HG02943 (cell line): Measurements from ENCODE around the gene PSMC3IP.
"Not testable (repeated sequence)": the region's sequence is repeated elsewhere in the genome, so short reads cannot be mapped to it uniquely, and the experiment has no call there.

Experiments used
- ATAC-seq: cut with Tn5 transposase; IDR thresholded peaks from one replicate; pipeline ENCODE4 v1.9.1; 2021; ENCODE audit warnings: mild to moderate bottlenecking, low read depth, moderate library complexity; ENCODE audit not compliant: unreplicated experiment

Gene PSMC3IP

DNA sequence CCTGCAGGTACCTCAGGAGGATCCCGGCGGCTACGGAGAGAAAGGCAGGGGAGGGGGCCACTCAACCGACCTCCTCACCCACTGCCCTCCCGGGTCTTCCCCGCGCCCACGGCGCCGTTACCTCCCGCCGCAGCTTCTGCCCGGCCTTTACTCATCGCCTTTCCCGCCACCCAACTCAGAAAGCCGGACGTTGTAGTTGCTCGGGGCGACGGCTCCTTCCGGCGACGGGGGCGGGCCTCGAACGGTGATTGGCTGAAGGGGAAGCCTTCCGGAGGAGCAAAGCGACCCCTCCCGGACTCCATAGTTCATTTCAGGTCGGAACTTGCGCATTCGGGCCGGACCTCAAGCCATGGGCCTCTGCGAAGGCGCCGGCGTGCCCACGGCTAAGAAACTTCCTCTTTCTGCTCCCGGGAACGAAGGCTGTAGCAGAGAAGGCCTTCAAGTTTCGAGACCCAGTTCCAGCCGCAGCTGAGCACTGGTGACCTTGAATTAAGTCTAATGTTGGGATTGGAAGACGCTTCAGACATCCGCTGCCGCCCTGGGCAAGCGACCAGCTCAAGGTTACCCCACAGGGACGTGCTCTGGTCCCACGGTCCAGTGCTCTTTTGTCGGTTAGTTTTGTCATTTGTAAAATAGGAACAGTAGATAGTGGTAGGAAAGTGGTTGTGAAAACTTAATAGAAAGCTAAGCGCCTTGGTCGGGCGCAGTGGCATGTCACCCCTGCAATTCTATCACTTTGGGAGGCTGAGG lies at the start of gene PSMC3IP:
TSS of gene PSMC3IP (minus strand) at position 198 of the 750 bp plus-strand sequence. CDS start at position 155, 43 bp downstream.
- ATAC-seq = peak; percentile 67

DNA sequence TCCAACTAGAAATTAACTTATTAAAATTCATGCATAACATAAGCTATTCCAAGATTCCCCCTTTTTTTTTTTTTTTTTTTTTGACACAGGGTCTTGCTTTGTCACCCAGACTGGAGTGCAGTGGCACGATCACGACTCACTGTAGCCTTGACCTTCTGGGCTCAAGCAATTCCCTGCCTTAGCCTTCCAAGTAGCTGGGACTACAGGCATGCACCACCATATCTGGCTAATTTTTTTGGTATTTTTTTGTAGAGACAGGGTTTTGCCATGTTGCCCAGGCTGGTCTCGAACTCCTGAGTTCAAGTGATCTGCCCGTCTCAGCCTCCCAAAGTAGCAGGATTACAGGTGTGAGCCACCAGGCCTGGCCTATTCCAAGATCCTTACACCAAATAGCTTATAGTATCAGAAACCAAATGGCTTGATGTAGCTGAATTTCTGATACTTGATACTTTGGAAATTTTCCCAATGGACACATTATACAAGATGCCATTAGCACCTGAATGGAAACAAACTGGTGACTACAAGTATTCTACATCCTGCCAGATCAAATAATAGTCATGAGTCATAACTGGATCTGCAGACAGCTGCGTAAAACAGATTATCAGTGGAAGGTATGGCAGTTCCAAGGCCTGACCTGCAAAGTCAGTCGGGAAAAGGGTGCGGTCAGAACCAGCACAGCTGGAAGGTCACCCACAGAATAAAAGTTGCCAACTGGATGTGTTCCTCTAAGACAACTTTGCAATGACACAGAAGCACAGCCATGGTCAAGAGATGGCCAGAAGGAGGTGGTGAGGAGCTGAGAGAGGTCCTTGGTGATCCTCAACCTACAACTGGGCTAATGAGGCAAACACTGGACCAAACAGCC lies 46.4 kb upstream of the PSMC3IP start:
- no peak for ATAC-seq

- ATAC-seq = no peak
Observed at GRCh38 chr17:42623271-42623670, 45.7 kb upstream of the PSMC3IP start.

DNA sequence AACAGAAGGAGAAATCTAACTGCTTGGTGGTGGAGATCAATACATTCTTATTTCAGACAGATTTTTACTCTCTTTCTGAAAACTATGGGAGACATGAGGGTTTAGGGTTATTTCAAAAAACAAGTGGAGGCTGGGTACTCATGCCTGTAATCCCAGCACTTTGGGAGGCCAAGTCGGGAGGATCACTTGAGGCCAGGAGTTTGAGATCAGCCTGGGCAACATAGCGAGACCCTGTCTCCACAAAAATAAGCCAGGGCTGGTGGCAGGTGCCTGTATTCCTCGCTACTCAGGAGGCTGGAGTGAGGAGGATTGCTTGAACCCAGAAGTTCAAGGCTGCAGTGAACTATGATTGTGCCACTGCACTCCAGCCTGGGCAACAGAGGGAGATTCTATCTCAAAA lies 44.5 kb upstream of the PSMC3IP start:
- ATAC-seq = not testable (repeated sequence)

DNA sequence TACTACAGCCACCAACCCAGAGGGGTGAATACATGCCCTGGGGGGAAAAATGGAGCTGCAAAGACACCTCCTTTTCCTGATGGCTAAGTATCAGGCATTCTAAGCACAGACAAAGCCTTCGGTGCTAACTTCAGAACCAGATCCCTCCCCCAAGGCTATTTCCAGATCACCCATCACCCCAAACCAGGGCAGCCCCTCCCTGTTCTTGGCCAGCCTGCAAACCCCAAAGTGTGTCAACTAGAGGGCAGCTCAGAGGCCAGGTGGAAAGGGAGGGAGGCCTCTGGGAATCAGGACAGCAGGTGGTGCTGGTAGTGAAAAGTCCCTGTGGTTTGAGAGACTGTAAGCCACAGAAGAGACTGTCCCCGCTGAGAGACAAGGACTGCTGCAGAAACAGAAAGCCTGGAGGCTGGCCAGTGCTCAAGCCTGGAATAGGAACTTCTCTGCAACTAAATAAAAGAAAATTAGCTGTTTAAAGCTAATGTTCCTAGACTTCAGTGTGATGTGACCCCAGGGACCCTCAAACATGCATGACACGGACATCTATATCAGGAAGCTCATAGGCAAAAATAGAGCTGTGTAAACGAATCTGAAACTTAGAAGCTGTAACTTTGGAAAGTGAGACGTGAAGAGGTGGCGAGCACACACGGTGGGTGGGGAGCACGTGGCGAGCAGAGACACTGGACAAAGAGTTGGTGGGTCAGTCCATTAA lies 41.1 kb upstream of the PSMC3IP start:
- peak; percentile 70 for ATAC-seq

DNA sequence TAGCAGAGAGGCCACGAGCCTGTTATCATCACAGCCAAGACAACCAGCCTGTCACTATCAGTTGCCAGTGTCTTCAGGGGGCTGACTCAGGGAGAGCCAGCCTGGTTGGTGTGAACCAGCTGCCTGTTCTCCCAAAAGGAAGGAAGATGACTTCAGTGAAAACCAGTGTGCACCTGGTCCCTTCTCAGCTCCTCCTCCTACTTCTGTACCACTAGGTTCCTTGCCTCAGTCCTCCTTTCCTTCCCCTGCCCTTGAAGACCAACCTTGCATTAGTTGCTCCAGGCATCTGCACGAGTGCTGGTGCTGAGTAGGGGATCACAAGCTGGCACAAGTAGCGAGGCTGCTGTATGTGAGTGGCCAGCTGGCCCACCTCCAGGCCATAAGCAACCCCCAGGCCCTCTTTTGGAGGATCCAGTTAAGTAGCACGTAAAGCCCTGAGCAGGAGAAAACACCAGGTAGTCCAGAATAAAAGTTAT lies 40.5 kb upstream of the PSMC3IP start:
- peak; percentile 29 for ATAC-seq

GRCh38 chr17:42613699-42614295 lies 36.3 kb upstream of the PSMC3IP start:
- no peak for ATAC-seq

GRCh38 chr17:42612013-42612412 lies 34.5 kb upstream of the PSMC3IP start:
- no peak for ATAC-seq

DNA sequence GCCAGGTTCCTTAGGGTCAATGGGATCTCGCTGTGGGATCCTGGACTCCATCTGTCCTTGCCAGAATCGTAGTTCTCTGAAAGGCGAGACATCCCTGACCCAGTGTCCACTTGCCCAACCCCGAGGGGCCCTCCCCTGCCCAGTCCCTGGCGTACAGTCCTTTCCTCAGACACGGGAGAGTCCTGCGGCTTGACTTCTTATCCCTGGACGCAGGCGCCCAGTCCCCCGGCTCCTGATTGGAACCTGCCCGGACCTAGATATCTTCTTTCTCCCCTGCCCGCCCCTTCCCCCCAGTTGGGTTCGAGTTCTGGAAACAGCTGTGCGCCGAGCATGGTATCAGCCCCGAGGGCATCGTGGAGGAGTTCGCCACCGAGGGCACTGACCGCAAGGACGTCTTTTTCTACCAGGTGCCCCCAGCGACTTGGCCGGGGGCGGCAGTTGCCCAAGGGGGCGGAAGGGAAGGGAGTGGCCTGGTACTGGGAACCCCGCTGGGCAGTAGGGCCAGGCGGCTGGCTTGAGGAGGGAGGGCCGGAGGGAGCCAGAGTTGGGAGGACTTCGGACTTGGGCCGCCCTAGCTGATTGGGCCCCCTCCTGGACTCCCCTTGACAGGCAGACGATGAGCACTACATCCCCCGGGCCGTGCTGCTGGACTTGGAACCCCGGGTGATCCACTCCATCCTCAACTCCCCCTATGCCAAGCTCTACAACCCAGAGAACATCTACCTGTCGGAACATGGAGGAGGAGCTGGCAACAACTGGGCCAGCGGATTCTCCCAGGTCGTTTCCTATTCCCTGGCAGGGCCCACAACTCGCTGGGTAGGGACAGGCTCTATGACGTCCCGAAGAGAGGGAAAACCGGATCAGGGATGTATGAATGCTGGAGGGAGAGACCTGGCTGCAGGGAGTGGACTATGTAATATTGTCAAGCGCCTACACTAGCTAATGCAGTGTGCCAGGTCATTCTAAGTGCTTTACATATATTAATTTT lies 32.6 kb upstream of the PSMC3IP start:
- not testable (repeated sequence) for ATAC-seq

DNA sequence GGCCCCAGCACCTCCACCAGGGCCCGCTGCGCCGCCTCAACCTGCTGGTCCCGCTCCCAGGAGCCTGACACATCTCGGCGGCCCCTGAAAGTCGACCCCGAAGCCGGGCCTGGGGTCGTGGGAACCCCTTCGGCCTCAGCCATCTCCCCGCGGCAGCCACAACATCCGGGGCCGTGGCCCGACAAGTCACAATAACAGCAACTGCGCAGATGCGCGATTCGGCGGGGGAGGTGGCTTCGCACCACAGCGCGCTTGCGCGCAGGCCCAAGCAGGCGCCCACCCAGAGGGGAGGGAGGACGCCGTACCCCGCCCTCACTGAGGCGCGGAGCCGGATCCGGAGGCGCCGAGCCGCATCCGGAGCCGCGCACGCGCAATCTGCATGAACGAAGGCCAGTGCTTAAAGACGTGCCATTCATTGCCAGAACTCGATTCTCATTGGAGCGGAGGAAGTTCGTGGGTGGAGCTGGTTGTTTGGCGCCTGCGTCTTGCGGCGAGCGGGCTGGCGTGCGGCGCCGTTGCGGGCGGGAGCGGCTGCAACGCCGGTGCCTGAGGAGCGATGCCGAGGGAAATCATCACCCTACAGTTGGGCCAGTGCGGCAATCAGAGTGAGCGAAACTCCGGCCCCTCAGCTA lies 31.8 kb upstream of the PSMC3IP start, which contains the start of the genes RETREG3 and TUBG1:
TSS of gene RETREG3 (minus strand) at position 193 of the 632 bp plus-strand sequence. CDS start at position 143, 50 bp downstream.
TSS of gene TUBG1 (plus strand) at position 502 of the 632 bp plus-strand sequence. CDS start at position 557, 55 bp downstream.
- peak; percentile 90 for ATAC-seq

DNA sequence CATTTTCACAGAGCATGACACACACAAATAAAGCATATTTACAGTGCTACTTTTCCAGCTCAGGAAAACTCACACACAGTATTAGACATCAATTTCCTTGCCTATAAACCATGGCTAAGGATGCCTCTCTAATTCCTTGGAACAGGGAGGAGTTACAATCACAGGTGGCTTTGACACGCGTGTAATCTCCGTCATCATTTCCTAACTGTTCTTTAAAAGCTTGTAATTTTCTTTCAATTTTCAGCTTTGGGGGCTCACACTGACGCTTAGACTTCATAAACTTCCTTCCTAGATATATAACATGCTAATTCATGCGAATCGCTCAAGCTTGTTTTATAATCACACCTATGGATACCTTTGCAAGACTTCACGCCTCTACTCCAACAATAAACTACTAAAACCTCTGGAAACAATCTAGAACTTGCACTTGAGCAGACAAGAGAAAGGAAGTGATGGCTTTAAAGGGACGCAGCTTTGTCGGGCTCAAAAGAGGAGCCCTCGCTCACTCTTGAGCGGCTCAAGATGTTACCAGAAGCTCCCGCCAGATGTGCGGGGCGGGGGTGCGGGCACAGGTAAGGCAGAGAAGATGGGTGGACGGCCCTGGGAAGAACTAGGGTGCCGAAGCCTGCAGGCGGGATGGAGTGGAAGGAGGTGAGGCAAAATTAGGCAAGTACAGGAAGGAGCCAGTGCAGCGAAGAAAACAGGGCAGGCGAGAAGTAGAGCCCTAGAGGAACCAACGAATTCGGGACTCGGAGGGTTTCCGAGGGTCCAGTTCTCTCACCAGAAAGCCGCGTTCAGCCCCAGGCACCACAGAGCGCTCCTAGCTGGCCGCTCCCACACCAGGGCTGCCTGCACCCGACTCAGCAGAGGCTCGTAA lies 31.0 kb upstream of the PSMC3IP start:
- peak; percentile 30 for ATAC-seq

DNA sequence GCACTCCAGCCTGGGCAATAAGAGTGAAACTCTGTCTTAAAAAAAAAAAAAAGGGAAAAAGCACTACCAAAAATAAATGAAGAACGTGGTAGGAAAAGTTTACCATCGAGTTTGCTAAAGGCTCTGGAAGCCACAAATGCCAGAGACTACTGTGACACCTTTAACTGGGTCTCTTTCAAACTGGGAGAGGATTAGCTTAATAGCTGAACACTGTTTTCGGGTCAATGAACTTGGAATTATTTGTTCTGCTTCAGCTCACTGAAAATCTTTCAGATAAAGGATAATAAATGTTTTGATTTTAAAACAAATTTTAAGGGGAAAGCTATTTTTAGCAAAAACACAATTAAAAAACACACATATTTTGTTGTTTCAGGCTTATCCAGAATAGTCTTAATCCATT lies 30.2 kb upstream of the PSMC3IP start:
- no peak for ATAC-seq

GRCh38 chr17:42603318-42603717 lies 25.8 kb upstream of the PSMC3IP start:
- ATAC-seq = no peak

- ATAC-seq = no peak
Observed at GRCh38 chr17:42598905-42599304, 21.4 kb upstream of the PSMC3IP start.

DNA sequence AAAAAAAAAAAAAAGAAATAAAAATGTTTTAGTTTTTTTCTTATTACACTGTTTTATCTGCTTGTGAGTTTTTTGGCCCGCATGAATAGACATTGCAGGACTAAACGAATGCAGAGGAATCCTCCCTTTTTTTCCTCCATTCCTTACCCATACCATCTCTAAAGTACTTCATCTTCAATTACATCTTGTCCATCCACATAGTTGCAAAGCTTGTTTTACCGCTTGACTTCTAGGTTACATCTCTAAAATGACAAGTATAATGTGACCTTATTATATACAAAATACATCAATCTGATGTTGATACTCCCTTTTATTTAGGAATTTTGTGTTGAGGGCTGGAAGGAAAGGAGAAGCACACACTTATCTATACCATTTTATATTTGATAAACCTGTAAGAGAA lies 18.9 kb upstream of the PSMC3IP start:
- ATAC-seq = no peak

DNA sequence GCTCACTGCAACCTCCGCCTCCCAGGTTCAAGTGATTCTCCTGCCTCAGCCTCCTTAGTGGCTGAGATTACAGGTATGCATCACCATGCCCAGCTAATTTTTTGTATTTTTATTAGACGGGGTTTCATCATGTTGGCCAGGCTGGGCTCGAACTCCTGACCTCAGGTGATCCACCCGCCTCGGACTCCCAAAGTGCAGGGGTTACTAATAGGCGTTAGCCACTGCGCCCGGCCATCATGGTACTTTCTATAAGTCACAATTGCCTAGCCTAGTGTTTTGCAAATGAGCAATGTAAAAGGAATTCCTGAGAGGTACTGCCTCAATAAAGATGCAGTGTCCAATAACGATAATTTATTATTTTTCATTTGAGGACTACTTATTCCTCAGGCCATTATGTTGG lies 13.9 kb upstream of the PSMC3IP start:
- ATAC-seq = no peak

GRCh38 chr17:42590886-42591285 lies 13.4 kb upstream of the PSMC3IP start:
- no peak for ATAC-seq
